Suprapubic skin (tissue), 4 donors: ENCODE measurements around the gene MAST1.
"Not testable (repeated sequence)": the region's sequence is repeated elsewhere in the genome, so short reads cannot be mapped to it uniquely, and the experiment has no call there.

ENCODE experiments used
- CTCF ChIP-seq, 2 donors: fragments of 200-600 bp in 1 of 2; fragments of 450-650 bp in 1 of 2; sonication (generic) in 1 of 2; IDR thresholded peaks; one replicate each; pipeline ENCODE4 v1.5.1; 2016 to 2019; ENCODE audit warnings: antibody characterized with exemption in 2 of 2, mild to moderate bottlenecking in 1 of 2, moderate library complexity in 1 of 2
- EP300 ChIP-seq: sonication (generic); formaldehyde crosslinking; IDR thresholded peaks from one replicate; pipeline ENCODE4 v1.6.1; 2017; ENCODE audit warnings: antibody characterized with exemption
- POLR2A ChIP-seq, 2 donors: fragments of 450-650 bp; IDR thresholded peaks; one replicate each; pipeline ENCODE4 v1.6.1; 2017; ENCODE audit warnings: antibody characterized with exemption in 2 of 2, mild to moderate bottlenecking in 2 of 2, moderate library complexity in 2 of 2
- POLR2AphosphoS5 ChIP-seq, 3 donors: sonication (generic); formaldehyde crosslinking; IDR thresholded peaks; one replicate each; pipeline ENCODE4 v1.6.1; 2017; ENCODE audit warnings: antibody characterized with exemption in 3 of 3

GRCh38 chr19:12846613-12847012, 8.3 kb downstream of the MAST1 start:
- TF ChIP-seq POLR2A (IDR thresholded peaks at IDR 0.05); CTCF (IDR thresholded peaks at IDR 0.05); POLR2AphosphoS5 (IDR thresholded peaks at IDR 0.05); EP300: not testable (repeated sequence)
